ENCODE data around the gene WDR48. TPM values are rescaled to one million over a fixed set of nuclear protein-coding genes. Genes with fewer than 3 reads are reported as not detected.

Gene WDR48
- total RNA-seq, 4 donors from 2014 or later, result 21.6 to 41.1 (median 28.5) TPM

GRCh38 chr3:39136533-39137434, 85.0 kb downstream of the WDR48 start:
- no peak overlapping the region for H3K4me3 ChIP-seq (ENCODE audit: low read depth, poor library complexity, severe bottlenecking)
- WGBS, 2 donors, result 89 to 96% methylated on average over 18 to 21 of the region's 21 CpGs
- intact Hi-C loops (cut with DNase I; ENCODE audit: low total_unique reads), result no loop called here
- peak in 1 of 2 donors; percentile 78 for DNase-seq (ENCODE audit: low spot score in 2 of 2)
- TF ChIP-seq POLR2A (IDR thresholded peaks at IDR 0.05) (no peak), CTCF (IDR thresholded peaks at IDR 0.05) (no peak)

GRCh38 chr3:39137435-39137936, 85.7 kb downstream of the WDR48 start:
- no peak for DNase-seq (ENCODE audit: low spot score in 2 of 2)
- 90 to 95% methylated on average over 15 to 18 of the region's 18 CpGs for WGBS, 2 donors

GRCh38 chr3:39137991-39138803, 86.4 kb downstream of the WDR48 start:
- H3K4me3 ChIP-seq (ENCODE audit: low read depth, poor library complexity, severe bottlenecking), result no peak overlapping the region
- no peak for DNase-seq (ENCODE audit: low spot score in 2 of 2)
- TF ChIP-seq CTCF (IDR thresholded peaks at IDR 0.05) (no peak), POLR2A (IDR thresholded peaks at IDR 0.05) (no peak)
- 87 to 95% methylated on average over 10 of the region's 10 CpGs for WGBS, 2 donors
- intact Hi-C loops (cut with DNase I; ENCODE audit: low total_unique reads), result no loop called here

More at GRCh38 chr3:39137435-39137936, 85.7 kb downstream of the WDR48 start:
- H3K4me3 ChIP-seq (ENCODE audit: low read depth, poor library complexity, severe bottlenecking), result no peak overlapping the region
- no peak for TF ChIP-seq CTCF (IDR thresholded peaks at IDR 0.05)
- no peak for TF ChIP-seq POLR2A (IDR thresholded peaks at IDR 0.05)
- intact Hi-C loops (cut with DNase I; ENCODE audit: low total_unique reads), result no loop called here

GRCh38 chr3:39138804-39139415, 87.1 kb downstream of the WDR48 start:
- H3K4me3 ChIP-seq (ENCODE audit: low read depth, poor library complexity, severe bottlenecking), result no peak overlapping the region
- intact Hi-C loops (cut with DNase I; ENCODE audit: low total_unique reads), result no loop called here
- WGBS, 2 donors, result 71 to 74% methylated on average over 7 of the region's 7 CpGs
- TF ChIP-seq POLR2A (IDR thresholded peaks at IDR 0.05) (no peak), CTCF (IDR thresholded peaks at IDR 0.05) (no peak)
- no peak for DNase-seq (ENCODE audit: low spot score in 2 of 2)

- WGBS, 2 donors, result 58 to 67% methylated on average over 2 of the region's 2 CpGs
- intact Hi-C loops (cut with DNase I; ENCODE audit: low total_unique reads), result no loop called here
- DNase-seq (ENCODE audit: low spot score in 2 of 2), result no peak
- H3K4me3 ChIP-seq (ENCODE audit: low read depth, poor library complexity, severe bottlenecking), result no peak overlapping the region
- no peak for TF ChIP-seq POLR2A (IDR thresholded peaks at IDR 0.05)
These were observed 87.6 kb downstream of the WDR48 start for GRCh38 chr3:39139442-39139841.

Data from lower leg skin (tissue), 4 donors.